GM18508 (cell line): Measurements from ENCODE around the gene DNAAF5.
"Not testable (repeated sequence)": the region's sequence is repeated elsewhere in the genome, so short reads cannot be mapped to it uniquely, and the experiment has no call there.

ENCODE experiments used
- ATAC-seq: cut with Tn5 transposase; IDR thresholded peaks from one replicate; pipeline ENCODE4 v1.9.1; 2021; ENCODE audit warnings: moderate number of reproducible peaks; ENCODE audit not compliant: insufficient read depth, unreplicated experiment

DNAAF5 gene

DNA sequence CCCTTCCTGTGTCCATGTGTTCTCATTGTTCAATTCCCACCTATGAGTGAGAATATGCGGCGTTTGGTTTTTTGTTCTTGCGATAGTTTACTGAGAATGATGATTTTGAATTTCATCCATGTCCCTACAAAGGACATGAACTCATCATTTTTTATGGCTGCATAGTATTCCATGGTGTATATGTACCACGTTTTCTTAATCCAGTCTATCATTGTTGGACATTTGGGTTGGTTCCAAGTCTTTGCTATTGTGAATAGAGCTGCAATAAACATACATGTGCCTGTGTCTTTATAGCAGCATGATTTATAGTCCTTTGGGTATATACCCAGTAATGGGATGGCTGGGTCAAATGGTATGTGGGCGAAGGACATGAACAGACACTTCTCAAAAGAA, 17.6 kb downstream of the DNAAF5 start:
- not testable (repeated sequence) for ATAC-seq

DNA sequence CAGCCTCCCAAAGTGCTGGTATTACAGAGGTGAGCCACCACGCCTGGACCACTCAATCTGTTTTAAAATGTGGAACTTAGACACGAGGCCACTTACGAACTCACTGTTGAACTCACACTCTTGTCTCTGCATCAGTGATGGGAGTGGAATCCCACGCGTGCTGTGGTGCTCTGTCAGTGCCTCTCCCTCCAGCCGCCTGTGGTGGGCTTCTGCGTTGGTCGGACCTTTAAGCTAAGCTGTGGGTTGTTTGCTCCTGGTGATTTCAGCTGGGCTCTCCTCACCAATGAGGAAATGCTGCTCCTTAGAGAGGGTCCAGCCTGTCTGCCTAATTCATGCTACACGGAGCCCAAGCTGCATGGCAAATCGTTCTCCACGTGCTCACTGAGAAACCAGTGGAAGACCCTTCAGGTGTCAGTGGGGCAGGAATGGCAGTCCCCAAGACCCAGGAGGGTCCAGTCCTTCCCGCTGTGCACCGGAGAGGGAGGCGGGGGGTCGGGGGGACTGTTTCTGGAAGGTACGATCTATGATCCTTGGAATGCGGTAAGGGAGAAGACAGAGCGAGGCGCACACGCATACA, 18.4 kb downstream of the DNAAF5 start:
- no peak for ATAC-seq

DNA sequence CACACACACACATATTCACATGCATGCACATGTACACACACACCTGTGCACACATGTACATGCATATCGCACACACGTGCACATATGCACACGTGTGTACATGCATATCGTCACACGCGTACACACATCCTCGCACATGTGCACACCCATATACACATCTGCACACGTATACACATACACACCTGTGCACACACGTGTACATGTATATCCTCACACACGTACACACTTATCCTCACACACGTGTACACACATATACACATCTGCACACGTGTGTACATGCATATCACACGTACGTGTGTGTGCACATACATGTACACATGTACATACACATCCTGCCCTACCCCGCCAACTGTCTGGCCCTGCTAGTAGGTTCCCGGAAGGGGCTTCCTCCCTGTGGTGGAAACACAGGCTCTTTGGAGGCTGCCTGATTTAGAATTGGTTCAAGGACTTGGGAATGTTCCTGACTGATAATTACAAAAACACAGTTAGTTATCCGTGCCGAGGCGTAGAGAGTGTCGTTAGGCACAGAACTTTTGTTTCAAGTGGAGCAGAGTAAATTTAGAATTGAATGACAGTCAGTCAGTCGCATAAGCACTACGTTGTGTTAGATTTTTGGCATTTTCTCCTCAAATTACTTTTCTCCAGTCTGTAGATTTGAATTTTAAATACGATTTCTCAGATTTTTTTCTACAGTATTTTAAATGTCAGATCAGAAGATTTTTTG, 19.1 kb downstream of the DNAAF5 start:
- no peak for ATAC-seq

DNA sequence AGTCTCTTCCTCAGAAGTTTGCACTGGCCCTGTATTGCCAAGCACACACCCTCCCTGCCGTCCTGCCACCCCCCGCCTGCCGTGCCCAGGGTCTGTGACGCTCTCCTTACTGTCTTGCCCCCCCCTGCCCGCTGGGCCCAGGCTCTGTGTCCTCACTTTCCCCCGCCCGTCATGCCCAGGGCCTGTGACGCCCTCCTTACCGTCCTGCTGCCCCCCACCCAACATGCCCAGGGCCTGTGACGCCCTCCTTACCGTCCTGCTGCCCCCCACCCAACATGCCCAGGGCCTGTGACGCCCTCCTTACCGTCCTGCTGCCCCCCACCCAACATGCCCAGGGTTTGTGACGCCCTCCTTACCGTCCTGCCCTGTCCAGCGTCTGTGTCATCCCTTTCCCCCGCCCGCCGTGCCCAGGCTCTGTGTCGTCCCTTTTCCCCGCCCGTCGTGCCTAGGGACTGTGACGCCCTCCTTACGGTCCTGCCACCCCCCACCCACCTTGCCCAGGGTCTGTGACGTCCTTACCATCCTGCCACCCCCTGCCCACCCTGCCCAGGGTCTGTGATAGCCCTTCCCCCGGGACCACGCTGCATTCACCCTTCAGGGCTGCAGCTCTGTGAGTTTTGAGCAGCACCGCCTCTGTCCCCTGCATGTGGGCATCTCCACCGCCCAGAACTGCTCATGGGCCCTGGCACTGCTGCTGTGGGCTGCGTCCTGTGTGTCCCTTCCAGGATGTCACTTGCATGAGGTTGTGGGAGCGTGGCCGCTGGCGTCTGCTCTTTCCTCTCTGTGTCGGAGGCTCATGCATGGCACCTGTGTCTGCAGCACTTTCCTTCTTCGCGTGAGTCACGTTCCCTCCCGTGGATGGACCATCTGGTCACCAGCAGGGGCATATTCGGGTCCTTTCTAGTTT, 19.9 kb downstream of the DNAAF5 start:
- no peak for ATAC-seq

DNA sequence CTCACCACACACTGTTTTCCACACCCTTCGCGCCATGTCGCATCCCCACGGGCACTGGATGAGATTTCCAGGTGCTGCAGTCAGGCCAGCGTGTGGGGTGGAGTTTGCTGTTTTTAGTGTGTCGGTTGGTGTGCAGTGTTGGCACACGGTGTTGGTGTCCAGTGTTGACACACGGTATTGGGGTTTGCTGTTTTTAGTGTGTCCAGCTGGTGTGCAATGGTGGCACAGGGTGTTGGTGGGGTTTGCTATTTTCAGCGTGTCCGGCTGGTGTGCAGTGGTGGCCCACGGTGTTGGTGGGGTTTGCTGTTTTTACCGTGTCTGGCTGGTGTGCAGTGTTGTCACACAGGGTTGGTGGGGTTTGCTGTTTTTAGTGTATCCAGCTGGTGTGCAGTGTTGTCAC, 20.7 kb downstream of the DNAAF5 start:
- ATAC-seq, result no peak

DNA sequence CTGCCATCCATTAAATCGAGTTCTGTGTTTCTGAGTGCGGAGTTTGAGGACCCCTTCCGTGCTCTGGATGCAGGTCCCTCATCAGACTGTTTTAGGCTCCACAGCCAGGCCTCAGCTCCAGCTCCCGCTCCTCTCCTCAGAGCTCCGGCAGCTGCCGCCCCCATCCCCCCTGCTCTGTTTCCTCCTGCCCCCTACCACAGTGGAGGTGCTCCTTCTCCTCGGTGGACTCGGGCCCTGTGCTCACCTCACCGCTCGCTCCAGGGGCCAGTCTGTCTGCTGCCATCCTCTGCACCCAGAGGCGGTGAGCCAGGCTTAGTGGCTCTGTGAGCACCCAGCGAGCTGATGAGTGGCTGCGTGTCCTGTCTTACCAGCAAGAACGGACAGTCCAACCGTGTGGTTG, 21.9 kb downstream of the DNAAF5 start:
- no peak for ATAC-seq

DNA sequence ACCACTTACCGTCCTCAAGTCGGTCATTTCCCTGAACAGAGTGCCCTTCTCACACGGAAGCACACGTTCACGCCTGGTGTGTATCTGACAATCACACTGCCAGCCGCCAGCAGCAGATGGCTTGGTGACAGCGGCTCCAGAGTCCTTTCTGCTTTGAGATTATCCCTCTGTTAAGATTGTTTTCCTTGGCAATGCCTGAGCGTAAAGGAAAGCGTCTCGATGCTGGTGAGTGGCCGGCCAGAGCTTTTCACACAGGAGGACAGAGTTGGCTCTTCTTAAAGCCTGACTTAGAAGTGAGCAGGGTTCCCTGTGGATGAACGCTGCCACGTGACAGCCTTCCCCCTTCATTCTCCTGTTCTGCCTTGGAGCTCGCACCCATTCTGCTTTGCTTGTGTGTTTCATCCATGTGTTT, 22.6 kb downstream of the DNAAF5 start:
- ATAC-seq, result no peak

DNA sequence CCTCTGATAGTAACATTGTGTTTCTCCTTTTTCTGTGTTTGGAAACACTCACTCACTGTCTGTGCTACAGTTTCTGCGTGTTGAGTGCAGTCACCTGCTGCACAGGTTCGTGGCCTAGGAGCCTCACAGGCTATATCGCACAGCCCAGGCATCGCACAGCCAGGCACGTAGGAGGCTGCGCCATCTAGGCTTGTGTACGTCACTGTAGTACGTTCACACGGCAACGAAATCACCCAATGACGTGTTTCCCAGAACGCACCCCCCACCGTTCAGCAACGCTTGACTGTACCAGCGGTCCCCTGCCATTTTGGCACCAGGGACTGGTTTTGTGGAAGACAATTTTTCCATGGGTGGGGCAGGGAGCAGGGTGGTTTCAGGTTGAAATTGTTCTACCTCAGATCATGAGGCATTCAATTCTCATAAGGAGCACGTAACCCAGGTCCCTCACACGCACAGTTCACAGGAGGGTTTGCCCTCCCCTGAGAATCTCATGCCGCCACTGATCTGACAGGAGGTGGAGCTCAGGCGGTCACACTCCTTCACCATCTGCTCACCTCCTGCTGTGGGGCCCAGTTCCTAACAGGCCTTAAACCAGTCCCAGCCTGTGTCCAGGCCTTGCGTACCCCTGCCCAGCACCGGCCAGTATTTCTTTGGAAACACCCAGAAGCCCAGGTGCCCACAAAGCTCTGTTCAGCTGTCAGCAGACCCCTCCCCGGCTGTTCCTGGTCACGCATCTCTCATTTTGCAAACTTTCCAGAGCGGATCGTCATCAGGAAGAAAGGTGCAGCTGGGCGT, 23.8 kb downstream of the DNAAF5 start:
- ATAC-seq, result no peak

DNA sequence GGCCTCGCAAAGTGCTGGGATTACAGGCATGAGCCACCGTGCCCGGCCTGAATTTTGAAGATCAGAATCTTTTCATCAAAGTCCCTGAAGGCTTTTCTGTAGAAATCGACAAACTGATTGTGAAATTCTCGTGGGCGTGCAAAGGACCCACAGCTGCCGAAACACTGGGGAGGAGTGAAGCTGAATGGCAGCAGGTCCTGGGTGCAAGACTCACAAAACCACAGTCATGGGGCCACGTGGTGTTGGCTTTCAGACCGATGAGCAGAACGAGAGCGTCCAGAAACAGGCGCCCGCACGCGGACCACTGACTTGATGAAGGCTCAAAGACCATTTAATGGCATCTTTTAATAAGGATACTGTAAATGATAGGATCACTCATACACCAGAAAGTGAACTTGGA, 25.3 kb downstream of the DNAAF5 start:
- no peak for ATAC-seq

DNA sequence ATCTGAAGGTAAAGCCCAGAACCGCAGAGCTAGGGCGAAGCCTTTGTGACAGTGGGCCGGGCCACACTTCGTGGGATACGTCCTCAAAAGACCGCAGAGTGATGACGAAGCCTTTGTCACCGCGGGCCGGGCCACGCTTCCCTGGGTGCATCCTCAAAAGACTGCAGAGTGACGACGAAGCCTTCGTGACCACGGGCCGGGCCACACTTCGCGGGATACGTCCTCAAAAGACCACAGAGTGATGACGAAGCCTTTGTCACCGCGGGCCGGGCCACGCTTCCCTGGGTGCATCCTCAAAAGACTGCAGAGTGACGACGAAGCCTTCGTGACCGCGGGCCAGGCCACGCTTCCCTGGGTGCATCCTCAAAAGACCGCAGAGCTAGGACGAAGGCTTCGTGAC, 25.8 kb downstream of the DNAAF5 start:
- not testable (repeated sequence) for ATAC-seq

DNA sequence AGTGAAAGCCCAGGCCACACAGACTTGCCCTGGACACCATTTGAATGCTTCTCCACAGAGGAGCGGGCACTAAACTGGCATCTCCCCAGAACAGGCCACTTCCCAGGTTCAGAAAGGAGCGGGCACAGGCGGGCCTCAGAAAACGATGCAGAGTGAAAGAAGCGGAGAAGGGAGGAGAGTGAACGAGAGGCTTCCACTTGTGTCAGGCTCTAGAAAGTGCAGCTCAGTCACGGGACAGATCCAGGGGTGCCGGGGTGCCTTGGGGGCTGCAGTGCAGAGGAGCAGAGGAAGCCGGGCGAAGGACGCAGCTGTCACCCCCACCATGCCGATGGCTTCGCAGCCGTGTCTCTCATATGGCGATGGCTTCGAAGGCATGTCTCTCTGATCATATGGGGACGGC, 26.7 kb downstream of the DNAAF5 start:
- no peak for ATAC-seq

DNA sequence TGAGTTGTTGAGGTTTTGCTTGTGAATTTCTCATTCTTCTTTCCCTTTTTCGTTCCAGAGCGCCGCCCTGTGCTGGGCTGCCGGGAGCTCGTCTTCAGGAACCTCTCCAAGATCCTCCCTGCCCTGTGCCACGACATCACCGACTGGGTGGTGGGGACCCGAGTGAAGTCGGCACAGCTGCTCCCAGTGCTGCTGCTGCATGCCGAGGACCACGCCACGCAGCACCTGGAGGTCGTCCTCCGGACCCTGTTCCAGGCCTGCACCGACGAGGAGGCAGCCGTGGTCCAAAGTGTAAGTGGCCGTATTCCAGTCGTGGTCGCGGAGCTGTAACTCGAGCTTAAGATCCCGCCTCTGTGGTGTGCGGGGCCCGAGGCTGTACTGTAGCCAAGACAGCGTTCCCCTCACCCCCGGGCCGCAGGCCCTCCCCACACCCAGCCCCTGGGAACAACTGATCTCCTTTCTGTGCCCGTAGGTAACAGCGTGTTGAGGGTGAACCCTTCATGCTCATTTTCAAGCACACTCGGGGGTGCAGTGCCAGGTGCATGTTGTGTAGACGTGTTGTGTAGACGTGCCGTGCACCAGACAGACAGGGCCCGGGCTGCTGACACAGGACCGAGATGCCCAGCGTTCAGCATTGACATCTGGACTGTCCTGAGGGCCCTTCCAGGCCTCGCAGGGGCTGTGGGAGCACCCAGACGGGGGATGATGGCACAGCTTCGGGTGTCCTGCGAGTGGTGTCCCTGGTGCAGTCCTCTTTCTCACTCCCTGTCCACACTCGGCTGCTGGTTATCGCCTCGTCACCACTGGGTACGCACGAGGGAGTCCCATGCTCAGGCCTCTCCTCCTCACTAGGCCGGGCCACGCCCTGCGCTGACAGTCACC, 28.3 kb downstream of the DNAAF5 start:
- no peak for ATAC-seq

DNA sequence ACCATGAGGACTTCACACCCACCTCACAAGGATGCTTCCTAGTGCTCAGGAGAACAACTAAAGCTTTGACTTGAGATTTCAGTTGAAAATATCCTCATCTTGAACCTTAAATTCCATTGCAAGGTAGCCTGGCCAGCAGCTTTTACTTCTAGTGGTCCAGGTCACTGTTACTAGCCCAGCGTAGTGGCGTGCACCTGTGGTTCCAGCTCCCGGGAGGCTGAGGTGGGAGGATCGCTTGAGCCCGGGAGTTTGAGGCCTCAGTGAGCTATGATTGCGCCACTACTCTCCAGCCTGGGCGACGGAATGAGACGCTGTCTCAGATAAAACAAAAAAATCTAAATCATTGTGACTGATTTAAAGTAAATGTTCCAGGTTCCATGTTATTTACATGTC, 28.9 kb downstream of the DNAAF5 start:
- ATAC-seq, result no peak

DNA sequence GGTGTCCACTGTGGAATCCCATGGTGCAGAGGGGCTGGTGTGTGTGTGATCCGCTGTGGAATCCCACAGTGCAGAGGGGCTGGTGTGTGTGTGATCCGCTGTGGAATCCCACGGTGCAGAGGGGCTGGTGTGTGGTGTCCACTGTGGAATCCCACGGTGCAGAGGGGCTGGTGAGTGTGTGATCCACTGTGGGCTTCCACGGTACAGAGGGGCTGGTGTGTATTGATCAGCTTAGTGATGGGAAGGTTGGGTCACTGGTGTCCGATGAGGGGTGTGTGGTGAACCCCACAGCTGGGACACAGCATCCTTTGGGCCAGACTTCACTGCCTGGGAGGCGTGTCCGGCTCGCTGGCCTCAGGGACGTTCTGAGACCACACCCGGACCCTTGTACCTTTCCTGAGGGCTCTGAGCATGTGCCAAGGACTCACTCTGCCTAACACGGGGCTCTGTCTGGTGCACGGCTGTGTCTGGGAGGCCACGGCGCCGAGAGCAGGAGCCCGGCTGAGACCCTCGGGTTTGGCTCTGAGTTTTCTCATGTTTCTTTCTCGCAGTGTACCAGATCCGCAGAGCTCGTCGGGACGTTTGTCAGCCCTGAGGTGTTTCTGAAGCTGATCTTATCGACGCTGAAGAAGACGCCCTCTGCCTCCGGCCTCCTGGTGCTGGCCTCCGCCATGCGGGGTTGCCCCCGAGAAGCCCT, 29.9 kb downstream of the DNAAF5 start:
- no peak for ATAC-seq

DNA sequence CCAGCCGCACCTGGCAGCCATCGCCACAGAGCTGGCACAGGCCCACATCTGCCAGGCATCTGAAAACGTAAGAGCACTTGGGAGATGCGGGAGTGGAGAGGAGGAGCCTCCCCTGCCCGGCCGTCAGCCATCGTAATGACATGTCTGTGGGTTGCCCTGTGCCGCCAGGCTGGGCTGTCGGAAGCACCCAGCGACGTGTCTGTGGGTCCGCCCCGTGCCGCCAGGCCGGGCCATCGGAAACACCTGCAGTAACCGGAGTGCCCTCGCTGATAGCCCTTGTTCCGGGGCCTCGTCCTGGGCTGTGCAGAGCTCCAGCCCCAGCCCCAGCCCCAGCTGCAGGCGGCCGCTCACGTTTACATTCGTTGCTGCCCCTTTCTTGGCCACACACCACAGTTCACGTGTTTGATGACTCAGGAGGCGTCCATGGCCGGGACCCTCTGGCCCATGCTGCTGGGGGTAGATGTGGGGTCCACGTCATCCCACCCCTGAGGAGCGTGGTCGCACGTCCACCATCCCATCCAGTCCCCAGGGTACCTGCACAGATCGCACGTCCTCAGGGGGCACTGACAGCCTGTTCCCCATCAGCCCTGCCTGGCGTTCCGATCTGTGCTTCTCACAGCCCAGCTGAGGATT, 30.5 kb downstream of the DNAAF5 start:
- no peak for ATAC-seq

DNA sequence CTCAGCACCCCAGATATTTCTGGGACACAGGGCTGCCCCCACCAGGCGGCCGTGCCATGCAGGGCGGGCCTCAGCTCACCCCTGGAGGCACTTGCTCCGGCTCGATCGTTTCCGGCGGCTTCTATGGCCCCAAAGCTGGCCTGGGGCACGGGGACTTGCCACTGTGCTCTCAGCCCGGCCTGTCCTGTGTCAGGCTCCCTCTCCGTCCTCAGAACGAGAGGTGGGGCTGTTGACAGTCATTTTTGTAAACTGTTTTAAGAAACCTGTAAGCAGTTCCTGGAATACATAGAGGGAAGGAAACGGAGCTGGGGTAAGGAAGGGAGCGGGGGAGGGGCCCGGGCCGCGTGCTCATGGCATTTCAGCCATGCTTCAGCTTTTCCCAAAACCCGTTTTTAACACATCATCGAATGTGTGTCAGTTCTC, 31.3 kb downstream of the DNAAF5 start:
- no peak for ATAC-seq

DNA sequence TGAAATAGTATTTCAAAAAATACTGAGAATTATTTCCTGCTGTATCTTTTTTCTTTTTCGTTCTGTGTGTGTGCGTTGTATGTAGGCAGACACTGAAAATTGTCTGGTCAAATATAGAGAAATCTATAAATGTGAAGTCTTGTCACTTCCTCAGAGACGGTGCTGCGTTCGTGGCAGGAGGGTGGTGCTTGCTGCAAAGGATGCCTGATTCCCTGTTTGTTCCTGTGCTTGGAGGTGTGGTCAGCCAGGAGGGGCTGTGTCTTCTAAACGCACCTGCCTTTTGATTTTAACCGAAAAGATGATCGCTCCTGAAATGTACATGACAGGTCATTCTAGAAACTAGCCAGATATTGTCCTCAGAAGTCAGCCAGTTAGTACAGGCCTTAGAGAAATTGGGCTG, 33.1 kb downstream of the DNAAF5 start:
- ATAC-seq, result no peak

DNA sequence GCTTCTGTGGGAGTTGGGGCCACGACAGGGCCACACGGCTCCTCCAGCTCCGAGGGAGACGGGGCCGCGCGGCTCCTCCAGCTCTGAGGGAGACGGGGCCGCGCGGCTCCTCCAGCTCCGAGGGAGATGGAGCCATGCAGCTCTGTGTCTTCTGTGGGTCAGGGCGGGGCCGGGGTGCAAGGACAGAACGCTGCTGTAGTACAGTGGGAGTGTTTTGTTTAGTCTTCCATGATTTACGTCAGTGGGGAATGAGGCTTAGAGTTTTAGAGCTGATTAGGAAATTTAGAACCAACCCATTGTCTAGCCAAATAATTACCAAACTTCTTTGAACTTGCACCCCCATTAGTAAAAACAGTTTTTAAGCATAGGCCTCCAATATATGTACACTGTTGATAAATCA, 33.5 kb downstream of the DNAAF5 start:
- ATAC-seq, result no peak

DNA sequence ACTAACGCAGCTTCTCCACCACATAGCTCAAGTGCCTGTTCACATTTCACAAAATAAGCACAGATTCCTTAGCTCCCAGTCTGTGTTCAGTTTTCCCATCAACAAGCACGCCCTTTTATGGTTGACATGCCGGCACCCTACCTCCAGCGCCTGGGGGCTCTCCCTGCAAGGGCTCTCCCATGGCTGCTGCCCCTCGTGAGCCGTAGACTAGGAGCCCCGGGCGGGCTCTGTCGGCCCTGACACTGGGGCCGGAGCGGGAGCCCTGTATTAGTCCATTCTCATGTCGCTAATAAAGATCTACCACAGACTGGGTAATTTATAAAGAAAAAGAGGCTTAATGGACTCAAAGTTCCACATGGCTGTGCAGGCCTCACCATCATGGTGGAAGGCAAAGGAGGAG, 34.6 kb downstream of the DNAAF5 start:
- ATAC-seq, result no peak
